ENCODE measurements around the gene ZC3H7B.

- TF ChIP-seq CTCF (IDR thresholded peaks at IDR 0.05; ENCODE audit: low read length): no peak
- no peak for TF ChIP-seq EZH2 (IDR thresholded peaks at IDR 0.05; ENCODE audit: borderline replicate concordance, low read length)
Measured at GRCh38 chr22:41273128-41273527, 28.2 kb upstream of the ZC3H7B start.

Measured in OCI-LY1 (cell line).